Heart left ventricle (tissue), 16 donors: ENCODE measurements around the gene VPS26B. TPM values are rescaled to one million over a fixed set of nuclear protein-coding genes. Genes with fewer than 3 reads are reported as not detected.

Experiments
- ATAC-seq, 4 donors: fragments of 200-7000 bp; cut with Tn5 transposase; one replicate each; pipeline ENCODE4 v1.9.1; 2020 to 2022; ENCODE audit warnings: moderate library complexity in 4 of 4, mild to moderate bottlenecking in 3 of 4, moderate number of reproducible peaks in 1 of 4
- DNase-seq, 5 donors: peaks; one replicate each; pipeline ENCODE4 v3.0.0-alpha.2; 2020
- H3K27ac ChIP-seq, 12 donors: fragments of 200-600 bp; sonication (generic) in 4 of 12; one replicate each; pipeline versions ENCODE4 v1.5.0 to v1.8.0; 2016 to 2022; ENCODE audit warnings: mild to moderate bottlenecking in 2 of 12
- H3K27me3 ChIP-seq, 9 donors: fragments of 200-600 bp; sonication (generic) in 2 of 9; one replicate each; pipeline versions ENCODE4 v1.5.1 to v1.8.0; 2016 to 2022; ENCODE audit warnings: mild to moderate bottlenecking in 3 of 9
- H3K36me3 ChIP-seq, 9 donors: fragments of 200-600 bp; sonication (generic) in 2 of 9; one replicate each; pipeline versions ENCODE4 v1.5.0 to v1.8.0; 2018 to 2022; ENCODE audit warnings: mild to moderate bottlenecking in 2 of 9
- H3K4me1 ChIP-seq, 12 donors: fragments of 200-600 bp; sonication (generic) in 4 of 12; one replicate each; pipeline versions ENCODE4 v1.5.0 to v1.8.0; 2016 to 2022; ENCODE audit warnings: mild to moderate bottlenecking in 3 of 12
- H3K4me3 ChIP-seq, 12 donors: fragments of 200-600 bp; sonication (generic) in 4 of 12; one replicate each; pipeline versions ENCODE4 v1.5.0 to v1.8.0; 2017 to 2022; ENCODE audit warnings: mild to moderate bottlenecking in 9 of 12, moderate library complexity in 4 of 12
- H3K9me3 ChIP-seq, 12 donors: fragments of 200-600 bp; sonication (generic) in 4 of 12; one replicate each; pipeline versions ENCODE4 v1.5.0 to v1.8.0; 2016 to 2022; ENCODE audit warnings: mild to moderate bottlenecking in 1 of 12
- CTCF ChIP-seq, 12 donors: fragments of 200-600 bp; sonication (generic) in 4 of 12; IDR thresholded peaks; one replicate each; pipeline versions ENCODE4 v1.5.0 to v1.8.0; 2018 to 2022; ENCODE audit warnings: antibody characterized with exemption in 12 of 12, mild to moderate bottlenecking in 5 of 12
- POLR2A ChIP-seq, 2 donors: fragments of 450-650 bp; IDR thresholded peaks; one replicate each; pipeline ENCODE4 v1.6.1; 2017; ENCODE audit warnings: antibody characterized with exemption in 2 of 2, mild to moderate bottlenecking in 2 of 2, moderate library complexity in 2 of 2
- WGBS, 4 donors: extraction: QIAGEN DNeasy Blood & Tissue Kit in 2 of 4; methylation state at CpG; one replicate each; pipeline versions ENCODE4 v1.1.5 to v1.1.7; 2013 to 2018; 5-methylcytosine and 5-hydroxymethylcytosine counted together
- intact Hi-C, 10 donors: fragments of 100-400 bp; cut with DNase I; formaldehyde crosslinking; loops; one replicate each; pipeline versions ENCODE4 v1.11.1 to v1.14.2; 2022
- polyA plus RNA-seq, 2 donors: library from polyadenylated mRNA; stranded (reverse); fragments of 200-250 nt; gene quantifications; one replicate each; pipeline ENCODE4 v1.2.3, GENCODE V29; 2013
- total RNA-seq, 9 donors: library from RNA; depleted of rRNA in 2 of 9; stranded (reverse); fragments of >200 nt in 2 of 9; fragmentation: NEBNext Ultra II Directional in 3 of 9; extraction: Animal tissue kit (Norgen Biotek cat#: 25700) in 3 of 9; gene quantifications; one replicate each; pipeline versions ENCODE4 v1.1.0 to v1.2.4, GENCODE V29; 2016 to 2023
- donor health status: ischemic (EF 13 %, LVEDD 7.1; RV severe dilation, severe dysfunction).
- donor health status: healthy with polysubstance abuse.
- donor health status: DM: no; HTN: yes; CAD: no.
- donor health status: DM: no; HTN: no; CAD: no.
- donor health status: ischemic (EF 25% LVEDD 6.9; RV normal size, moderate dysfunction).
- donor health status: ischemic (EF 25% LVEDD 5.7; RV mildly dilated, moderate dysfunction).
- donor health status: healthy.
- donor health status: DM: yes; HTN: yes; CAD: no.
- donor health status: ischemic (EF 35%, LVEDD 5.7; RV mildly dilated, moderate dysfunction).
- donor health status: nonischemic (EF 11% LVEDD 7.7; RV severe dilation, severe dysfunction).
- donor health status: DM: yes; HTN: yes; CAD: no.
- donor health status: PGD.
- donor health status: ischemic (EF 29% LVEDD 5.4; RV normal size, mild dysfunction).
- donor health status: nonischemic (EF 23%, LVEDD 6.1; RV moderate dilation, normal function).

Gene VPS26B
- total and polyA plus RNA-seq, 11 donors = 19.6 to 49.6 (median 37.7) TPM

GRCh38 chr11:134290646-134291045, 66.2 kb downstream of the VPS26B start:
- Histone ChIP-seq H3K36me3 (no peaks in the 10 kb centered on the region), H3K4me1 (no peaks in the 10 kb centered on the region), H3K9me3 (no peaks in the 10 kb centered on the region), H3K27me3 (peaks cover 0 to 8% (median 0%) of the 10 kb centered on the region in 9 donors), H3K27ac (no peak overlapping the region), H3K4me3 (no peak overlapping the region)
- DNase-seq = no peak
- WGBS, 4 donors = 68 to 81% (median 80%) methylated on average over 7 of the region's 7 CpGs
- ATAC-seq = no peak
- TF ChIP-seq CTCF (IDR thresholded peaks at IDR 0.05) (no peak), POLR2A (IDR thresholded peaks at IDR 0.05) (no peak)
- intact Hi-C loops = no loop called here

GRCh38 chr11:134291196-134291595, 66.7 kb downstream of the VPS26B start:
- no peak overlapping the region for H3K4me3 ChIP-seq
- H3K36me3 ChIP-seq = no peaks in the 10 kb centered on the region
- intact Hi-C loops = no loop called here
- WGBS, 4 donors = 75 to 96% (median 90%) methylated on average over 6 of the region's 6 CpGs
- no peaks in the 10 kb centered on the region for H3K4me1 ChIP-seq
- no peak overlapping the region for H3K27ac ChIP-seq
- ATAC-seq (no peak), DNase-seq (no peak)
- no peaks in the 10 kb centered on the region for H3K9me3 ChIP-seq
- no peak for TF ChIP-seq CTCF (IDR thresholded peaks at IDR 0.05)
- TF ChIP-seq POLR2A (IDR thresholded peaks at IDR 0.05) = no peak
- H3K27me3 ChIP-seq = peaks cover 0 to 8% (median 0%) of the 10 kb centered on the region in 9 donors

GRCh38 chr11:134292661-134293060, 68.2 kb downstream of the VPS26B start:
- H3K36me3 ChIP-seq = no peaks in the 10 kb centered on the region
- no peak overlapping the region for H3K4me3 ChIP-seq
- no peak for TF ChIP-seq CTCF (IDR thresholded peaks at IDR 0.05)
- TF ChIP-seq POLR2A (IDR thresholded peaks at IDR 0.05) = no peak
- DNase-seq (no peak), ATAC-seq (no peak)
- no peaks in the 10 kb centered on the region for H3K9me3 ChIP-seq
- H3K27me3 ChIP-seq = peaks cover 0 to 8% (median 0%) of the 10 kb centered on the region in 9 donors
- intact Hi-C loops = no loop called here
- no peak overlapping the region for H3K27ac ChIP-seq
- 73 to 88% (median 81%) methylated on average over 12 to 15 of the region's 15 CpGs for WGBS, 4 donors
- no peaks in the 10 kb centered on the region for H3K4me1 ChIP-seq

GRCh38 chr11:134293119-134294113, 68.9 kb downstream of the VPS26B start:
- Histone ChIP-seq H3K27ac (no peak overlapping the region), H3K4me3 (no peak overlapping the region), H3K27me3 (peaks cover 0 to 8% (median 0%) of the 10 kb centered on the region in 9 donors), H3K36me3 (no peaks in the 10 kb centered on the region), H3K9me3 (no peaks in the 10 kb centered on the region), H3K4me1 (no peaks in the 10 kb centered on the region)
- no peak for DNase-seq
- intact Hi-C loops = no loop called here
- no peak for ATAC-seq
- 76 to 78% (median 76%) methylated on average over 20 of the region's 20 CpGs for WGBS, 4 donors
- TF ChIP-seq CTCF (IDR thresholded peaks at IDR 0.05) (no peak), POLR2A (IDR thresholded peaks at IDR 0.05) (no peak)
